KMS-11 (cell line): ENCODE measurements around the gene NAGPA.

Source experiments
- H2AFZ ChIP-seq: fragments of 200-600 bp; sonication (generic); 2 replicates; pipeline ENCODE4 v1.6.1; 2016; ENCODE audit warnings: antibody characterized with exemption, mixed run types, low read depth
- H3K27ac ChIP-seq: fragments of 200-600 bp; sonication (generic); 2 replicates; pipeline ENCODE4 v1.6.1; 2016; ENCODE audit warnings: mild to moderate bottlenecking, mixed run types
- H3K27me3 ChIP-seq: fragments of 200-600 bp; sonication (generic); 2 replicates; pipeline ENCODE4 v1.6.1; 2017; ENCODE audit warnings: mild to moderate bottlenecking, low read depth, mixed run types, moderate library complexity; ENCODE audit not compliant: insufficient read depth
- H3K36me3 ChIP-seq: fragments of 200-600 bp; sonication (generic); 2 replicates; pipeline ENCODE4 v1.6.1; 2017; ENCODE audit warnings: mild to moderate bottlenecking, mixed run types; ENCODE audit not compliant: insufficient read depth
- H3K4me1 ChIP-seq: fragments of 200-600 bp; sonication (generic); 2 replicates; pipeline ENCODE4 v1.6.1; 2016; ENCODE audit warnings: mild to moderate bottlenecking, low read depth, mixed run types; ENCODE audit not compliant: poor library complexity, severe bottlenecking
- H3K4me2 ChIP-seq: fragments of 200-600 bp; sonication (generic); 2 replicates; pipeline ENCODE4 v1.7.0; 2016; ENCODE audit warnings: mild to moderate bottlenecking, mixed run types
- H3K4me3 ChIP-seq: fragments of 200-600 bp; sonication (generic); IDR thresholded peaks from 2 replicates; pipeline ENCODE4 v1.6.1; 2017; ENCODE audit warnings: low read depth, low read length, mixed read lengths; ENCODE audit not compliant: insufficient read depth
- H3K79me2 ChIP-seq: fragments of 200-600 bp; sonication (generic); 2 replicates; pipeline ENCODE4 v1.6.1; 2016; ENCODE audit warnings: low read depth, mixed run types; ENCODE audit not compliant: insufficient read depth
- H3K9ac ChIP-seq: fragments of 200-600 bp; sonication (generic); 2 replicates; pipeline ENCODE4 v1.6.1; 2016; ENCODE audit warnings: mild to moderate bottlenecking, mixed run types
- H4K20me1 ChIP-seq: fragments of 200-600 bp; sonication (generic); 2 replicates; pipeline ENCODE4 v1.6.1; 2016; ENCODE audit warnings: mild to moderate bottlenecking, mixed run types; ENCODE audit not compliant: insufficient read depth
- TF ChIP-seq, protein P1 (sequence below): fragments of 200-600 bp; sonication (generic); conservative IDR thresholded peaks from 2 replicates; pipeline ENCODE4 v1.6.1; 2017; ENCODE audit warnings: low read depth, mild to moderate bottlenecking, antibody characterized with exemption, low read length, moderate library complexity, mixed read lengths

Gene NAGPA

DNA sequence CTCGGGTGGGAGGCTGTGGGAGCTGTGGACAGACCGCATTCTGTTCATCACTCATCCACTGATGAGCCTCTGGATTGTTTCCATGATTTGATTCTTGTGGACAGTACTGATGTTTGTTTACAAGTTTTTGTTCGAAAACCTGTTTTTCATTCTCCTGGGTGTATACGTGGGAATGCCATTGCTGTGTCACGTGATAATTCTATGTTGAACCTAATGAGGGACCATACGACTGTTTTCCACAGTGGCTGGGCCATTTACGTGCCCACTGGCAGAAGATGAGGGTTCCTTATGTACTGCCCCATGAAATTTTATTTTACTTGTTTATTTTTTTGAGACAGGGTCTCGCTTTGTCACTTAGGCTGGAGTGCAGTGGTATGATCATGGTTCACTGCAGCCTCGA is 35.3 kb upstream of the NAGPA start:
- Histone ChIP-seq H2AFZ (no peak overlapping the region), H4K20me1 (no peaks in the 10 kb centered on the region), H3K27ac (no peak overlapping the region), H3K27me3 (no peaks in the 10 kb centered on the region; the same call in 1 of the 2 replicates), H3K79me2 (peaks cover 15% of the 10 kb centered on the region), H3K4me3 (no peak overlapping the region), H3K36me3 (no peaks in the 10 kb centered on the region), H3K4me2 (no peak overlapping the region), H3K4me1 (peaks cover 17% of the 10 kb centered on the region), H3K9ac (no peak overlapping the region)
- TF ChIP-seq, protein P1, sequence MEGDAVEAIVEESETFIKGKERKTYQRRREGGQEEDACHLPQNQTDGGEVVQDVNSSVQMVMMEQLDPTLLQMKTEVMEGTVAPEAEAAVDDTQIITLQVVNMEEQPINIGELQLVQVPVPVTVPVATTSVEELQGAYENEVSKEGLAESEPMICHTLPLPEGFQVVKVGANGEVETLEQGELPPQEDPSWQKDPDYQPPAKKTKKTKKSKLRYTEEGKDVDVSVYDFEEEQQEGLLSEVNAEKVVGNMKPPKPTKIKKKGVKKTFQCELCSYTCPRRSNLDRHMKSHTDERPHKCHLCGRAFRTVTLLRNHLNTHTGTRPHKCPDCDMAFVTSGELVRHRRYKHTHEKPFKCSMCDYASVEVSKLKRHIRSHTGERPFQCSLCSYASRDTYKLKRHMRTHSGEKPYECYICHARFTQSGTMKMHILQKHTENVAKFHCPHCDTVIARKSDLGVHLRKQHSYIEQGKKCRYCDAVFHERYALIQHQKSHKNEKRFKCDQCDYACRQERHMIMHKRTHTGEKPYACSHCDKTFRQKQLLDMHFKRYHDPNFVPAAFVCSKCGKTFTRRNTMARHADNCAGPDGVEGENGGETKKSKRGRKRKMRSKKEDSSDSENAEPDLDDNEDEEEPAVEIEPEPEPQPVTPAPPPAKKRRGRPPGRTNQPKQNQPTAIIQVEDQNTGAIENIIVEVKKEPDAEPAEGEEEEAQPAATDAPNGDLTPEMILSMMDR, result no peak

DNA sequence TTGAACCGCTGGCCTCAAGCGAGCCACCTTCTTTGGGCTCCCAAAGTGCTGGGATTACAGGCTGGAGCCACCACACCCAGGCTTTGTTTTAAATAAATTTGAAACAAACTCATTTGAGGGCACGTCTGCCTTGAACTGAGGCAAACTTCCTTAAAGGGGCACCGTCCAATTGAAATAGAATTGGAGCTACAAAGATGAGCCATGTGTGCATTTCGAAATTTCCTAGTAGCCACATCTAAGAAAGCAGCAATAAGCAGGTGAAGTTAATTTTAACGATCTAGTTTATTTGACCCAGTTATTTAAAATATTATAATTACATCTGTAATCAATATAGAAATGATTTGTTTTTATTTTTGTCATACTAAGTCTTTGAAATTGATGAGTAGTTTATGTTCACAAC is 32.8 kb upstream of the NAGPA start:
- H2AFZ ChIP-seq, result no peak overlapping the region
- no peaks in the 10 kb centered on the region for H3K36me3 ChIP-seq
- no peak overlapping the region for H3K9ac ChIP-seq
- TF ChIP-seq, protein P1, result no peak
- no peaks in the 10 kb centered on the region; the same call in 1 of the 2 replicates for H3K27me3 ChIP-seq
- no peaks in the 10 kb centered on the region for H3K79me2 ChIP-seq
- no peak overlapping the region for H3K27ac ChIP-seq
- H3K4me1 ChIP-seq, result peaks cover 8% of the 10 kb centered on the region
- no peak overlapping the region for H3K4me3 ChIP-seq
- no peak overlapping the region for H3K4me2 ChIP-seq
- no peaks in the 10 kb centered on the region for H4K20me1 ChIP-seq

DNA sequence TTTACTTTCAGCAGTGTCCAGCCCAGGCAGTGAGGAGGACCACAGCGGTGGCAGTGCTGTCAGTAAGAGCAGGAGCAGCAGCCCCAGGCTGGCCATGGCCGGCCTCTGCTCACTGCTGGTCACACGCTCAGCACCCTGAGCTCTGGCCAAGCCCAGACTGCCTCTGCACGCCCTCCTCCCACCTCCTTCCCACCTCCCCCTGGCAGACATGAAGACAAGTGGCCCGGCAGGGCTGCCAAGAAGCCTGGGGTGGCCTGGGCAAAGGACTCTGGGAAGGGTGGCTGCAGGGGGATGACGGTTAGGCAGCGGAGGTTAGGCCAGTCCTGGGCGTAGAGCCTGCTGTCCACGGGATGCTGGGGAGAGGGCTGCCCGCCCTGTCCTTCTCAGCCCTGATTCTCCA is 32.1 kb upstream of the NAGPA start, which contains the start of gene C16orf89:
C16orf89 (minus strand) TSS at position 144 of the 400 bp plus-strand sequence; CDS start at position 96, 48 bp downstream.
- H3K4me2 ChIP-seq, result no peak within 1 kb of the TSS
- H3K4me3 ChIP-seq, result no peak within 1 kb of the TSS
- no peak within 1 kb of the TSS for H3K9ac ChIP-seq
- H2AFZ ChIP-seq, result no peak within 1 kb of the TSS
- H3K4me1 ChIP-seq, result peaks cover under 1% of the 10 kb centered on the region
- no peaks in the 10 kb centered on the region for H4K20me1 ChIP-seq
- TF ChIP-seq, protein P1, result no peak
- no peak within 1 kb of the TSS for H3K27ac ChIP-seq
- no peaks in the 10 kb centered on the region for H3K36me3 ChIP-seq
- no peaks in the 10 kb centered on the region; the same call in 1 of the 2 replicates for H3K27me3 ChIP-seq
- H3K79me2 ChIP-seq, result no peaks in the 10 kb centered on the region

DNA sequence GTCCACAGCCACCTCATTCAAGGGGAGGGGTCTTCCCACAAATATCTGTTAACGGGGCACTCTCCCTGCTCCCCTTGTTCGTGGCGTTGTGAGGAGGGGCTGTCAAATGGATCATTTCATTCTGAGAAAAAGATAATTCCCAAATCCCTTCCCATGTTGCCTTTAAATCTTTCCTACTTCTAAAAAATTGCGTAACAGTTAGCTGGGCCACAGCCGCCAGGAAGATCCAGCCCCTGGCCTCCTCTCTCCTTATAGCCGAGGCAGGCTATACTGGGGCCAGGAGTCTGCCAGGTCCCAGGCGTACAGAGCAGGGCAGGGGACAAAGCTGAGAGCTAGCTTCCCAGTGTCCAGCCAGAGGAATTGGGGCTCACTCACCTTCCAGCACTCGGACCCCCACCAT is 31.6 kb upstream of the NAGPA start:
- no peaks in the 10 kb centered on the region for H3K4me1 ChIP-seq
- H3K27me3 ChIP-seq, result no peaks in the 10 kb centered on the region; the same call in 1 of the 2 replicates

More for the DNA sequence above, 31.6 kb upstream of the NAGPA start:
- Histone ChIP-seq H3K4me3 (no peak overlapping the region), H3K36me3 (no peaks in the 10 kb centered on the region), H2AFZ (no peak overlapping the region), H3K9ac (no peak overlapping the region), H3K4me2 (no peak overlapping the region), H3K27ac (no peak overlapping the region), H3K79me2 (no peaks in the 10 kb centered on the region), H4K20me1 (no peaks in the 10 kb centered on the region)
- TF ChIP-seq, protein P1, result no peak
